Activated CD4-positive, alpha-beta memory T cell treated with anti-CD3 and anti-CD28 coated beads, Interleukin-2, amount 10 ng/mL, durations not matched to agents 7 days and 5 days (primary cell): Measurements from ENCODE around the gene RPN2. TPM values are rescaled to one million over a fixed set of nuclear protein-coding genes. Genes with fewer than 3 reads are reported as not detected.

Experiments
- CTCF ChIA-PET: fragments of 350-600 bp; sonication (Branson Sonifier 250); formaldehyde crosslinking; loops from one replicate; lab custom pipeline; 2021; ENCODE audit warnings: antibody characterized with exemption, inconsistent platforms; lab: Charles Lee
- POLR2A ChIA-PET: fragments of 350-600 bp; sonication (Branson Sonifier 250); formaldehyde crosslinking; loops from one replicate; lab custom pipeline; 2021; ENCODE audit warnings: antibody characterized with exemption; lab: Charles Lee
- DNase-seq: peaks from one replicate; pipeline ENCODE4 v3.0.0-alpha.2; 2020
- H3K27ac Mint-ChIP-seq: one replicate; pipeline ENCODE4 v1.8.0; 2021; ENCODE audit warnings: mild to moderate bottlenecking, mixed read lengths
- H3K27me3 Mint-ChIP-seq: one replicate; pipeline ENCODE4 v1.8.0; 2021; ENCODE audit warnings: mixed read lengths
- H3K36me3 Mint-ChIP-seq: one replicate; pipeline ENCODE4 v1.8.0; 2021; ENCODE audit warnings: low read depth, mixed read lengths
- H3K4me1 Mint-ChIP-seq: one replicate; pipeline ENCODE4 v1.8.0; 2021; ENCODE audit warnings: mixed read lengths
- H3K4me3 Mint-ChIP-seq: one replicate; pipeline ENCODE4 v1.8.0; 2021; ENCODE audit warnings: mild to moderate bottlenecking, mixed read lengths
- H3K9me3 Mint-ChIP-seq: one replicate; pipeline ENCODE4 v1.8.0; 2021; ENCODE audit warnings: mixed read lengths
- total RNA-seq, 2 experiments: library from RNA; stranded (reverse); gene quantifications; one replicate each; pipeline ENCODE4 v1.2.3, GENCODE V29; 2021

RPN2 gene
- total RNA-seq, 2 experiments from 2014 or later, result 168 to 179 TPM

DNA sequence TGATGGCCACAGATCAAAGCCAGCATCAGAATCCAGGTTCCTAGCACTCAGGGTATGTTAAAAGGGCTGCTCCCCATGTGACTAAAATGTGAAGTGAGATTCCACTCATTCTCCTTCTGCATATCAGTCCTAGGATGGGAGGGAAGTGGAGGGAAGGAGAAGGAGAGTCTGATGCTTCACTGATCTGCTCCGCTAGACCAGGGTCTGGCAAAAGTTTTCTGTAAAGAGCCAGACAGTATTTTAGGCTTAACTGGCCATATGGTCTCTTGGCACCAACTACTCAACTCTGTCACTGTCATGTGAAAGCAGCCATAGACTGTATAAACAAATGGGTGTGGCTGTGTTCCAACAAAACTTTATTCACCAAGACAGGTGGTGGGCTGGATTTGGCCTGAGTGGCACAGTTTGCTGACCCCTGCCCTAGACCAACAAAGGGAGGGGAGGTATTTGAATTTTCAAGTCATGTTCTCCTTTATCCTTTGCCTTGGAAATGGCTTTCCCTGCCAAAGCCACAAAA is 59.9 kb downstream of the RPN2 start:
- no peak overlapping the region for H3K4me3 Mint-ChIP-seq
- H3K27me3 Mint-ChIP-seq, result no peaks in the 10 kb centered on the region
- no peaks in the 10 kb centered on the region for H3K9me3 Mint-ChIP-seq
- no peaks in the 10 kb centered on the region for H3K4me1 Mint-ChIP-seq
- H3K36me3 Mint-ChIP-seq, result peaks cover 74% of the 10 kb centered on the region
- H3K27ac Mint-ChIP-seq, result no peak overlapping the region
- CTCF ChIA-PET, result no interaction called here
- POLR2A ChIA-PET, result no interaction called here
- no peak for DNase-seq

DNA sequence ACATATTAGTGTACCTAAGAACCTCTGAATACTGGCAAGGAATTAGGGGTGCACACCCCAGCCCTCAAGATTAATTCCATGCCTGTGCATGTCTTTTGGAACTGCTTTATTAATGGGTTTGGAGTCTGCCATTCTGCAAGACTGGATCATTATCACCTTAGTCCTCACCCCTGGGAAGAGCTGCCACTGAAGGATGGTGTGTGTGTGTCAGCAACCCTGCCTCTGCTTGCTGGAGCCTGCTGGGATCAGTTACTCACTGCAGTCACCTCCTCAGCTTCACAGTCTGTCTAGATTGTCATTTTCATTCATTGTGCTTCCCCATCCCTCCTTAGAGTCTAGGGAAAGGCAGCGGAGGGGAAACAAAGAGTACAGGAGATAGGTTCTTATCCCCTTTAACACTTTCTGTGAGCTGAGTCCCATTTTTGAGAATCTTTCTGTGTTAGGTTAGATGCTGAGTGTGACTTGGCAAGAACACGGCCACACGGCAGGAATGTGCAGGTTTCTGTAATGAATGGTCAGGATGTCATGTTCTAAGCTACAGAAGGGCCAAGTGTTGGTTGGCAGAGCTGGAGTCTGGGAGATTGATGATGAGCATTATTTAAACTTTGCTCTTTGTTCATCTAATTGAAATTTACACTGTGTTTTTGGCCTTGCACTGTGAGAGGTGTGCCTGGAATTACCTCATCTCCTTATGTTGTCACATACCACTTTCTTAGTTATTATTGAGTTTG is 61.4 kb downstream of the RPN2 start:
- no peak overlapping the region for H3K27ac Mint-ChIP-seq
- no peak overlapping the region for H3K4me3 Mint-ChIP-seq
- CTCF ChIA-PET, result interaction anchor here (1.6 kb wide), 1 partner anchor 137 kb away, joined by 3 read pairs; no protein-coding TSS in a partner anchor
- no peaks in the 10 kb centered on the region for H3K9me3 Mint-ChIP-seq
- H3K36me3 Mint-ChIP-seq, result peaks cover 60% of the 10 kb centered on the region
- no peak for DNase-seq
- POLR2A ChIA-PET, result interaction anchor here (1.2 kb wide), 1 partner anchor 8 kb away, joined by 3 read pairs; no protein-coding TSS in a partner anchor
- H3K4me1 Mint-ChIP-seq, result no peaks in the 10 kb centered on the region
- no peaks in the 10 kb centered on the region for H3K27me3 Mint-ChIP-seq

DNA sequence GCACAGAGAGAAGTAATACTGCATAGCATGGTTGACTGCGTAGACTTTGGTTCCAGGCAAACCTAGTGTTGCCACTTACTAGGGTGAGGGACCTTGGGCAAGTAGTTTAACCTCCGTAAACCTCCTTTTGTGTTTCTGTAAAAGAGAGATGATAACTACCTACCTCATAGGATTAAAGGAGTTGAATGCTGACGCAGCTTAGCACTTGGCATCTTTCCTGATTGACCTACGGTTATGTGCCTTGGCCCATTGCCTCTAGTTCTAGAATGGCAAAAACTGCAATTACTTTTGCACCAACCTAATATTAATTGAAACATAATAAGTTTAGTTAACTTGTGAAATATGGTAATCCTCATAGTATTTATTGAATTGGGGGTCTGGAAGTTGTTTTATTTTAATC is 63.4 kb downstream of the RPN2 start:
- Mint-ChIP-seq H3K36me3 (peaks cover 42% of the 10 kb centered on the region), H3K4me1 (no peaks in the 10 kb centered on the region), H3K9me3 (no peaks in the 10 kb centered on the region), H3K27ac (no peak overlapping the region), H3K4me3 (no peak overlapping the region), H3K27me3 (no peaks in the 10 kb centered on the region)
- no peak for DNase-seq
- ChIA-PET CTCF (no interaction called here), POLR2A (interaction anchor here (1.4 kb wide), 1 partner anchor 13 kb away, joined by 3 read pairs; no protein-coding TSS in a partner anchor)

DNA sequence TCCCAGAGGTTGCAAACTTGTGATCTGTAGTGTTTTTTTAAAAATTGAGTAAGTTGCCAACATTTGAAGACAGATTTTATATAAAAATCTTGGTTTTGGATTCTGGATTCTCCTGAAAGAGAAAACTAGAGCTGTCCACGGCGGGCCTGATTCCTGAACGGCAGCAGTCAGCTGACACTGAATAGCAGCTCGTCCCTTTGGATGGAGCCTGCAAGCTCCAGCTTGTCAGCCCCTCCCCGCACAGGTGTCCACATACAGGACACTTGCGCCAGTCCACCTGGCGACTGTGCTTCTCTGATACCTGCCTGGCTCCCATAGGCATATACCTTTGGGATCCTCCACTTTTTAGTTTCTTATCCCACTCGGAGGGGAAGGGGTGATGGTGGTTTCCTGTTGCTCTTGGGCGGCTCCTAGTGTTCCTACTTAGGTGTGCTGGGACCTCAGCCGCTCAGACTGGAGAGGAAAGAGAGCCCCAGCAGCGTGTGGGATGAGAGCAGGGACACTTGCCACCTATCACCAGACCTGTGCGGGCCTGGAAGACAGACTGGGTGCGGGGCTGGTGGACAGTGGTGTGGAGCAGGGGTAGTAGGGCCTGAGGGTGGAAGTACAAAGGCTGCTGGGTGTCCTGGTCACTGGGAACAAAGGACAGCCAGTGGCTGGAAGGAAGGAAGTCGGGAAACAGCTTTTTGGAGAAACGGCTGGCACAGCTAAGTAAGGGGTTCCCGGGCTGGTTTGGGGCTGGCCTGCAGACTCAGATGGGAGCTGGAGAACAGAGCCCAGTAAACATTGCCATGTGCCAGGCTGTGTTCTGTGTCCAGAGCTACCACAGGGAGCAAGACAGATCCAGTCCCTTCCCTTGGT is 64.2 kb downstream of the RPN2 start:
- H3K36me3 Mint-ChIP-seq, result peaks cover 39% of the 10 kb centered on the region
- ChIA-PET CTCF (interaction anchor here (0.9 kb wide), 1 partner anchor 48 kb away, joined by 3 read pairs; no protein-coding TSS in a partner anchor), POLR2A (interaction anchor here (0.6 kb wide), 1 partner anchor 9 kb away, joined by 3 read pairs; no protein-coding TSS in a partner anchor)
- no peaks in the 10 kb centered on the region for H3K27me3 Mint-ChIP-seq
- no peak overlapping the region for H3K4me3 Mint-ChIP-seq
- no peaks in the 10 kb centered on the region for H3K9me3 Mint-ChIP-seq
- DNase-seq, result no peak
- H3K27ac Mint-ChIP-seq, result no peak overlapping the region
- no peaks in the 10 kb centered on the region for H3K4me1 Mint-ChIP-seq

DNA sequence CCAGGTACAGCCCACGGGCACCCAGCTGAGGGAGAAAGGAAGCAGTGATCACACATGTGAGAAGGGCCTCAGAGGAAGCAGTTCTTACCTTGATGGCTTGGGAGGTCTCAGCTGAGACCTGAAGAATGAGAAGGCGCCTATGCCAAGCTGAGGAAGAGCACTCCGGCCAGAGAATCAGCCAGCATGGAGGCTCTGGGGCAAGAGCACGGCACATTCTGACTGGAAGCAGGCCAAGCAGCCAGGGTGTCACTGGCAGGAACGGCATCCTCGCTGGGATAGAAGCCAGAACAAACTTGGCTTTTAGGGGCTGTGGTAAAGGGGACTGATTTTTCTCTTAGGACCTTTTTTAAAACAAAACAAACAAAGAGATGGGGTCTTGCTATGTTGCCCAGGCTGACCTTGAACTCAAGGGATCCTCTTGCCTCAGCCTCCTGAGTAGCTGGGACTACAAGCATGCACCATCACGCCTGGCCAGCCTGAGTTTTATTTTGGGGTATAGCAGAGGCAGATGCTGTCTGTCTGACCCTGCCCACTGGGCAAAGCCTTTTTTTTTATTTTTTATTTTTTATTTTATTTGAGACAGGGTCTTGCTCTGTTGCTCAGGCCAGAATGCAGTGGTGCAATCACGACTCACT is 64.9 kb downstream of the RPN2 start:
- Mint-ChIP-seq H3K36me3 (peaks cover 32% of the 10 kb centered on the region), H3K4me3 (no peak overlapping the region), H3K9me3 (no peaks in the 10 kb centered on the region), H3K4me1 (no peaks in the 10 kb centered on the region), H3K27ac (no peak overlapping the region), H3K27me3 (no peaks in the 10 kb centered on the region)
- no peak for DNase-seq
- ChIA-PET CTCF (interaction anchor here (0.9 kb wide), 1 partner anchor 48 kb away, joined by 3 read pairs; no protein-coding TSS in a partner anchor), POLR2A (interaction anchor here (0.6 kb wide), 1 partner anchor 8 kb away, joined by 3 read pairs; no protein-coding TSS in a partner anchor)

DNA sequence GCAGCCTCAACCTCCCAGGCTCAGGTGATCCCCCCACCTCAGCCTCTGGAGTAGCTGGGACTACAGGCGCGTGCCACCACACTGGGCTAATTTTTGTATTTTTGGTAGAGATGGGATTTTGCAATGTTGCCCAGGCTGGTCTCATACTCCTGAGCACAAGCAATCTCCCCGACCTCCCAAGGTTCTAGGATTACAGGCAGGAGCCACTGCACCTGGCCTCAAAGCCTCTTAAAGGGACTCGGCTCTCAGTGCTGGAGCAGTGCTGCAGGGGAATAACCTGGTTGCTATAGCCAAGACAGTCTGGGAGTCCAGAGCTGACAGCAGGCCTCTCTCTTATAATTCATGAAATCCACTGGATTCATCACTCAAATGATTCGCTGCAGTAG is 65.4 kb downstream of the RPN2 start:
- peaks cover 26% of the 10 kb centered on the region for H3K36me3 Mint-ChIP-seq
- no peak overlapping the region for H3K27ac Mint-ChIP-seq
- CTCF ChIA-PET, result no interaction called here

DNA sequence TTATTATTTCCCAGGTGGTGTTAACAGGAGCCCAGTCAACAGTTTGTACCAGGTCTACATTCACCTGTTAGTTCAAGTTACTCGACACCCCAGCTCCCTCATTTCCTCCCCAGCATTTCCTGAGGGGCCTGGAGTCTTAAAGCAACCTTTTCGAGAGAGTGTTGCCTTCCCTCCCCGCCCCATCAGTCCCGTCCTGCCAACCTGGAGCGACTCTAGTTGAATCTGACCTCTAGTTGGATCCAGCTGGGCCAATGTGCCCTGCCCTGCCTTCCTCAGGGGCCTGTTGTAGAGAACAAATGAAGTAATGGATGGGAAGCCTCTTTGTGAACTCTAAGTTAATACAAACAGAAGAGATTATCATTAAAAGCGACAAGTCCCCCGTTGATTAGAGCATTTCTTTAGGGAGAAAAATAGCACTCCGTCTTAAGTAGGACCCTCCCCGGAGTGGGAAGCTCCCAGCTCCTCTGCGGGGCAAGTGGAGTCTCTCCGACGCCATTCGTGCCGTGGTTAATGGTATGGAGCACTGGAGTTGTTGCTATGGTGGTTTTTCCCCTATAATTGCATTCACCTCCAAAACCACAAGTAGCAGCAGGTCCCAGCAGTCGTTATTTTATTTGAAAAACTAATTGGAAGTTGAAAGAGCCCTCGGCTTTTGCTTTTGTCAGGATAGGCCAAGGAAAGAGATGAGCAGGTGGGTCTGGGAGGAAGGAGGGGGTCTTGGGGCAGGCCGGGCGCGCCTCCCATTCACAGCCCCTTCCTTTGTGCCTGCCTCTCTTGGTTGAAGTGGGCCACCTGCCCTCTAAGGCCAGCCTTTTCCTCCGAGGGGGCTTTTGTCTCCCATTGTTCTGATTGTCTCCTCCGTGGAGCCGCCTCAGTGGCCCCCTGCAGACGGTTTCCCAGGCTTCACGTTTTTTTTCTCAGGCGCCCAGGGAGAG is 66.4 kb downstream of the RPN2 start:
- H3K36me3 Mint-ChIP-seq, result peaks cover 23% of the 10 kb centered on the region
- DNase-seq, result no peak
- CTCF ChIA-PET, result no interaction called here
- H3K27me3 Mint-ChIP-seq, result no peaks in the 10 kb centered on the region
- H3K4me1 Mint-ChIP-seq, result no peaks in the 10 kb centered on the region
- no peaks in the 10 kb centered on the region for H3K9me3 Mint-ChIP-seq
- POLR2A ChIA-PET, result no interaction called here
- no peak overlapping the region for H3K4me3 Mint-ChIP-seq
- H3K27ac Mint-ChIP-seq, result no peak overlapping the region

More for the DNA sequence above, 65.4 kb downstream of the RPN2 start:
- no peaks in the 10 kb centered on the region for H3K4me1 Mint-ChIP-seq
- no peak for DNase-seq
- no peaks in the 10 kb centered on the region for H3K27me3 Mint-ChIP-seq
- POLR2A ChIA-PET, result no interaction called here
- no peak overlapping the region for H3K4me3 Mint-ChIP-seq
- H3K9me3 Mint-ChIP-seq, result no peaks in the 10 kb centered on the region

DNA sequence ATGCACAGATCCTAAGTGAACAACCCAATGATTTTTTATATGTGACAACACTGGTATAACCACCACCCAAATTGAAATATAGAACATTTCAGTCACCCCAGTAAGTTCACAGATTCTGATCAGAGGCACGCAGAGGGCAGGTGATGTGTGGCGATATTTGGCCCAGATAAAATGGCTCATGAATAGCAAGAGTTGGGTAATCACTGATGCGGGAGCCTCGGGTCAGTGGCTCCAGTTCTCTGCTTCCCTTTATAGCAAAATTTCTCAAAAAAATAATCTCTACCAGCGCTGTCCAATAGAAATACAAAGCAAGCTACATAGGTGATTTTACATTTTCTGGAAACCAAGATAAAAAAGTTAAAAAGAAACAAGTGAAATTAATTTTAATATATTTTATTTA is 67.6 kb downstream of the RPN2 start:
- Mint-ChIP-seq H3K4me3 (no peak overlapping the region), H3K36me3 (peaks cover 13% of the 10 kb centered on the region), H3K9me3 (no peaks in the 10 kb centered on the region), H3K4me1 (no peaks in the 10 kb centered on the region), H3K27me3 (no peaks in the 10 kb centered on the region), H3K27ac (no peak overlapping the region)
- CTCF ChIA-PET, result interaction anchor here (1.0 kb wide), 1 partner anchor 51 kb away, joined by 3 read pairs; no protein-coding TSS in a partner anchor
- DNase-seq, result no peak
- POLR2A ChIA-PET, result no interaction called here

DNA sequence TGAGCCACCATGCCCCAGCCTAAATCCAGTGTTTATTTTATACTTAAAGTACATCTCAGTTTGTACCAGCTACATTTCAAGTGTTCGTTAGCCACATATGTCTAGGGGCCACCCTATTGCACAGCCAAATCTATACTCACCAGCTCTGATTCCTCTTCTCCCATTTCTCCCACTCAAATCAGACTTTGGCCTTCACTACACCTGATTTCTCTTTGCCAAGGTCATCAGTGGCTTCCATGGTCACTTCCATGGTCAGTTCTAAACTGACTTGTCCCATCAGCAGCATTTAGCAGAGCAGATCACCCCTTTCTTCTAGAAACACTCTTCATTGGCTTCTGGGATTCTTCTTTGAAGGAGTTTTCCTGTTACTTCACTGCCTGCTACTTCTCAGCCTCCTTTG is 68.4 kb downstream of the RPN2 start:
- H3K4me3 Mint-ChIP-seq, result no peak overlapping the region
- peaks cover 11% of the 10 kb centered on the region for H3K36me3 Mint-ChIP-seq
- no peaks in the 10 kb centered on the region for H3K9me3 Mint-ChIP-seq
- H3K27me3 Mint-ChIP-seq, result no peaks in the 10 kb centered on the region
- POLR2A ChIA-PET, result no interaction called here
- no peak overlapping the region for H3K27ac Mint-ChIP-seq
- DNase-seq, result no peak
- no peaks in the 10 kb centered on the region for H3K4me1 Mint-ChIP-seq
- CTCF ChIA-PET, result interaction anchor here (0.7 to 1.0 kb wide), 2 partner anchors 26 to 52 kb away, joined by 3 read pairs; no protein-coding TSS in a partner anchor

DNA sequence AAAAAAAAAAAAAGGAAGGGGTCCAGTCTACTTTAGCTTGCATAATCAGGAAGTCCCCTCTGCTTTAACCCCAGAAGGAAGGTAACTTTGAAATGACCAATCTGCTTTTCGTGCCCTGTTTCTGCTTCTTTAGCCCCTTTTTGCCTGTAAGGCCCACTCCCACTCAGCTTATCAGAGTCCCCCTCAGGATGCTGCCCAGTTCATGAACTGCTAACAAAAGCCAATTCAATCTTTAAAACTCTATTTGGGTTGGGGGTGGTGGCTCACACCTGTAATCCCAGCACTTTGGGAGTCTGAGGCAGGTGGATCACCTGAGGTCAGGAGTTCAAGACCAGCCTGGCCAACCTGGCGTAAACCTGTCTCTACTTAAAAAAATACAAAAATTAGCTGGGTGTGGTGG is 70.2 kb downstream of the RPN2 start:
- Mint-ChIP-seq H3K9me3 (peaks cover 2% of the 10 kb centered on the region), H3K36me3 (no peaks in the 10 kb centered on the region), H3K4me1 (no peaks in the 10 kb centered on the region), H3K27me3 (no peaks in the 10 kb centered on the region), H3K27ac (no peak overlapping the region), H3K4me3 (no peak overlapping the region)
- CTCF ChIA-PET, result no interaction called here
- POLR2A ChIA-PET, result no interaction called here
- no peak for DNase-seq

DNA sequence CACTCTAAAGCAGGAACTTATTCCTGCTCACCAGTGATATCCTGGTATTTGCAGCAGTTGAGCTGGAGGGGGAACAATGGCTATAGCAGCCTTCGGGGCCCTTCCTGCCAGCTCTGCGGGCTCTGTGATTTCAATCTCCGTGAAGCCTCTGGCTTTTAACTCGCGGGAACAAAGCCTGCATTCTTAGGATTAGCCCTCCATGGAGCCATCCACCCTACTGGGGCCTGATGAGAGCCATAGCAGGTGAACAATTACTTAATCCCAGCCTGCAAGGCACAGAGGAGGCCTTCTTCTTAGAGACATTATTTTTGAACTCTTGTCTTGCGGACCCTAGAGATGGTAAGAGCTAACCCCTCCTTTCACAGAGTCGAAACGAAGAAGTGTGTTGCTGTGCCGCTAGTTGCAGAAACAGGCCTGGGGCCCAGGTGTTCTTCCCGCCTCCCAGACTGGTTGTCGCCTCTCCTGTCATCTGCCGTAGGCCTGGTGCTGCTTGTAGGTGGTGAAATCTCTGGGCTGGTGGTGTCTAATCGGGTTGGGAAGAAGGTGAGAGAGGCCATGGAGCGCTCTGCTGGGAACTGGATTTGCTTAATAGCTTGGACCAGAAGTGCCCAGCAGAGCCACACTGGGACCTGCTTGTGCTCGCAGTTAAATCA is 72.8 kb downstream of the RPN2 start:
- Mint-ChIP-seq H3K27me3 (peaks cover 3% of the 10 kb centered on the region), H3K27ac (no peak overlapping the region)

More for the DNA sequence above, 72.8 kb downstream of the RPN2 start:
- POLR2A ChIA-PET, result interaction anchor here (1.0 kb wide), 1 partner anchor 8 kb away, joined by 3 read pairs; no protein-coding TSS in a partner anchor
- Mint-ChIP-seq H3K4me3 (no peak overlapping the region), H3K9me3 (peaks cover 5% of the 10 kb centered on the region), H3K4me1 (no peaks in the 10 kb centered on the region), H3K36me3 (no peaks in the 10 kb centered on the region)
- CTCF ChIA-PET, result no interaction called here
- DNase-seq, result no peak
